RWPE1 (cell line): ENCODE data around the gene MAP3K8.

Experiments used
- CTCF ChIA-PET: fragments of 350-600 bp; sonication (Branson Sonifier 250); formaldehyde crosslinking; extraction: SDS; loops from one replicate; lab custom pipeline; 2021; lab: Yijun Ruan, JAX
- POLR2A ChIA-PET: fragments of 400-600 bp; formaldehyde crosslinking; extraction: SDS; loops from one replicate; lab custom pipeline; 2020; ENCODE audit warnings: antibody characterized with exemption; ENCODE audit not compliant: low non-redundant PET; lab: Yijun Ruan, JAX
- DNase-seq: peaks from one replicate; pipeline ENCODE4 v3.0.0; 2012; ENCODE audit warnings: low spot score
- H3K27ac ChIP-seq: fragments of 450-650 bp; 2 replicates; pipeline ENCODE4 v1.5.1; 2017
- CTCF ChIP-seq: fragments of 450-650 bp; conservative IDR thresholded peaks from 2 replicates; pipeline ENCODE4 v1.5.1; 2017; ENCODE audit warnings: low read depth, mild to moderate bottlenecking

The MAP3K8 gene

GRCh38 chr10:30433730-30434272, at the start of gene MAP3K8:
MAP3K8 (plus strand) TSS chr10:30434184; CDS start chr10:30438939, 4,755 bp downstream.
- ChIA-PET CTCF (interaction anchor here (0.6 to 1.4 kb wide), 4 partner anchors 15 to 206 kb away, joined by 3 to 9 read pairs (median 4); no protein-coding TSS in a partner anchor), POLR2A (no interaction called here)
- peak within 1 kb of the TSS; percentile 97 for H3K27ac ChIP-seq
- peak; percentile 71 for DNase-seq
- no peak for TF ChIP-seq CTCF

- peak; percentile 24 for DNase-seq
- no peak overlapping the region for H3K27ac ChIP-seq
- ChIA-PET CTCF (interaction anchor here (0.7 to 1.4 kb wide), 4 partner anchors 16 to 197 kb away, joined by 3 to 6 read pairs (median 3); no protein-coding TSS in a partner anchor), POLR2A (no interaction called here)
- TF ChIP-seq CTCF, result 0 out of 2 replicates have a peak, but pooled peaks have one; percentile 22
Observed at GRCh38 chr10:30384701-30385201, 49.2 kb upstream of the MAP3K8 start.

- ChIA-PET POLR2A (no interaction called here), CTCF (interaction anchor here (0.6 to 0.9 kb wide), 2 partner anchors 26 to 28 kb away, joined by 3 read pairs; no protein-coding TSS in a partner anchor)
- peak overlapping the region; percentile 53 for H3K27ac ChIP-seq
- TF ChIP-seq CTCF, result no peak
- peak; percentile 40 for DNase-seq
Observed at GRCh38 chr10:30386801-30387588, 47.0 kb upstream of the MAP3K8 start.

GRCh38 chr10:30387646-30388243, 46.2 kb upstream of the MAP3K8 start:
- DNase-seq, result peak; percentile 56
- ChIA-PET POLR2A (no interaction called here), CTCF (interaction anchor here (0.6 kb wide), 2 partner anchors 26 to 206 kb away, joined by 3 to 4 read pairs; no protein-coding TSS in a partner anchor)
- TF ChIP-seq CTCF, result no peak
- peak overlapping the region; percentile 53 for H3K27ac ChIP-seq

GRCh38 chr10:30389543-30389942, 44.4 kb upstream of the MAP3K8 start:
- no peak for DNase-seq
- POLR2A ChIA-PET, result no interaction called here
- H3K27ac ChIP-seq, result no peak overlapping the region
- CTCF ChIA-PET, result interaction anchor here (0.6 to 1.3 kb wide), 4 partner anchors 11 to 305 kb away, joined by 4 to 9 read pairs (median 6); no protein-coding TSS in a partner anchor
- TF ChIP-seq CTCF, result no peak

GRCh38 chr10:30390207-30390606, 43.8 kb upstream of the MAP3K8 start:
- TF ChIP-seq CTCF, result no peak
- POLR2A ChIA-PET, result no interaction called here
- CTCF ChIA-PET, result no interaction called here
- H3K27ac ChIP-seq, result no peak overlapping the region
- DNase-seq, result no peak
